Activated T-cell treated with anti-CD3 and anti-CD28 coated beads for 4 hours (primary cell): ENCODE results near the gene HLA-DPB1.
A peak's percentile ranks its signal among the peaks of the same experiment; 100 is the strongest.
"Not testable (repeated sequence)": the region's sequence is repeated elsewhere in the genome, so short reads cannot be mapped to it uniquely, and the experiment has no call there.

ENCODE experiments used
- DNase-seq: peaks from one replicate; pipeline ENCODE4 v3.0.0-alpha.2; 2020

HLA-DPB1 gene

GRCh38 chr6:33072508-33073100 lies 3.2 kb upstream of the HLA-DPB1 start:
- DNase-seq, result no peak

- no peak for DNase-seq
Observed at GRCh38 chr6:33073431-33073871, 2.3 kb upstream of the HLA-DPB1 start, which contains the start of gene HLA-DPA1. Gene HLA-DPA1, minus strand, starts transcription at chr6:33073649.

DNA sequence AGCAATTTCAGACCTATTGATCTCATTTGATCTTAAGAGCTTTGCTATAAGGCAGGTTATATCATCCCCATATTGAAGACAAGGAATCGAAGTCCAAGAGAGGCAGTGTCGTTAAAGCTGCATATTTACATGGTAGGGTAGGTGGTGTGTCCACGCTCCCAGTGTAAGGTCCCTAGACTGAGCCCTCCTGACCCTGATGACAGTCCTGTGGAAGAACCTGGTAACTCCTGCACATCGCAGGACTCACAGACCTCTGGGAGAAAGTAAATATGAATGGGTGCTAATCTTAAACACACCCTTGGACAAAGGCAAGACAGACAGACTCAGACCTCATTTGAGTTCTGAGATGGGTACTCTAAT lies 602 bp upstream of the HLA-DPB1 start:
- no peak for DNase-seq

DNA sequence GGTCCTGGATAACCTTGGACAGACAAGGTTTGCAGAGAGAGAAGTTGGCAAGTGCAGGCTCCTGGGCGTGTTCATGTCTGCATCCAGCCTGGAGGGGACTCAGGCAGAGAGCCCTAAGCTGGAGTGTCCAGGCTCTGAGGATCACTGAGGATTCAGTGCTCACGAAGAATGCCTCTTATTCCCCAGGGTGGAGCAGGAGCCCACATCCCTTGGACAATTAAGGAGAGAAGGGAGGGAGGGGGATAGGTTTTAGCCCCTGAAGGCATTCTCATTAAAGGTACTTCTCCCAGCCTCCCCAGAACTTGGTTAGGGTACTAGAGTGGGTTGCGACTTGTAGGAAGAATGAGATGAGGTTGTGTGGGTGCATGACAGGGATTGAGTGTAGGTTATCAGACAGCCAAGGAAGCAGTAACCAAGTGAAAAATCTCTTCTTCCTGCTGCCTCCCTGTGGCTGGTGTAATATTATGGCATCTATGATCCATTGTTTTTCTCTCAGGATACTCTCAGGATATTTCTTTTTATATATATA lies 680 bp downstream of the HLA-DPB1 start:
- no peak for DNase-seq

GRCh38 chr6:33077908-33078307 lies 2.1 kb downstream of the HLA-DPB1 start:
- no peak for DNase-seq

DNA sequence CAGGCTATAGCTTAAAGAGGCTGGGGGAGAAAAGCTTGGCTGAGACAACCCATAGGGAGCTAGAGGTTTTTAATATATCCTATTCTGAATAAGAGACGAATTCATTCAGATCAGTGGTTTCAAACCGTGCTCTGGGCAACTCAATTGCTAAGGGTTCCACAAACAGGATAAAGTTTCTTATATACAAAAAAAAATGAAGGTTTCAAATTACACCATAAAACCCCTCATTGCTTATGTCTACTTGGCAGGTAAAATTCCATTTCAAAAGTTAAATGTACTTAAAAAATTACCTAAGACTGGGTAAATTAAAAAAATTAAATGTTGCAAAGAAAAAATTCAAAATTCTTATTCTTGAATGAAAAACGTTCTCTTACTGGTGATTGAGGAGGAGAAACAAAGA lies 2.7 kb downstream of the HLA-DPB1 start:
- DNase-seq, result no peak

DNA sequence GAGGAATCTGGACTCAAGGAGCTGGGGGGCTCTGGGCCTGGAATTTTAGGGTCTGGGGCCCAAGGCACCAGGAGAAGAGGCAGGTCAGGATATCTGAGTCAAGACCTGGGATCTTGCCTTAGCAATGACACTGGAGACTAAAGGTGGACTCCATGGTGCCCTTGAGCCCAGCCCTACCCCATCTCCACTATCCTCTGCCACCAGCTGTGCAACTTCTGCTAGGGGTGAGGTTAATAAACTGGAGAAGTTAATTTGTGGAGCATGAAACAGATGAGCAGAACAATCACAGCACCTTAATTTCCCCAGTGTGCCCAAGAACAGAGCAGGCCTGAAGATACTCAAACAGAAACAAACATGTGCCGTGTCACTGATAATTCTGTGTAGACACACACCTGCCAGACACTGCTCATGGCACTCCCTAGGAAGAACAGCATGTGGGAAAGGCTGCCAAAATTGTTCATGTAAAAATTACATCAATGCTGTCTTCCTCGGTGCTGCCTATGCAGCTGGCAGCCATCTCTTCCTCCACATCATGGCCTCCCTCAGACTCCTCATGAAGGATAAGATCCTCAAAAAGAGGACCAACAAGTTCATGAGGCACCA lies 3.2 kb downstream of the HLA-DPB1 start:
- DNase-seq, result no peak

DNA sequence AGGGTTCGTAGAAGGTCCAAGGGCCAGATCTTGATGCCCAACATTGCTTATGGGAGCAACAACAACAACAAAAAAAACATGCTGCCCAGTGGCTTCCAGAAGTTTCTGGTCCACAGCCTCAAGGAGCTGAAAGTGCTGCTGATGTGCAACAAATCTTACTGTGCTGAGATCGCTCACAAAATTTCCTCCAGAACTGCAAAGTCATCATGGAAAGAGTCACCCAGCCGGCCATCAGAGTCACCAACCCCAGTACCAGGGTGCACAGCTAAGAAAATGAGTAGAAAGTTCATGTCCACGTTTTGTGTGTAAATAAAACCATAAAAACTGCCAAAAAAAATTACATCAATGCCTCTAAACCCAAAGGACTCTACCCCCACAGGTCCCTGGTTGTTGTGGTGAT lies 3.8 kb downstream of the HLA-DPB1 start:
- no peak for DNase-seq

DNA sequence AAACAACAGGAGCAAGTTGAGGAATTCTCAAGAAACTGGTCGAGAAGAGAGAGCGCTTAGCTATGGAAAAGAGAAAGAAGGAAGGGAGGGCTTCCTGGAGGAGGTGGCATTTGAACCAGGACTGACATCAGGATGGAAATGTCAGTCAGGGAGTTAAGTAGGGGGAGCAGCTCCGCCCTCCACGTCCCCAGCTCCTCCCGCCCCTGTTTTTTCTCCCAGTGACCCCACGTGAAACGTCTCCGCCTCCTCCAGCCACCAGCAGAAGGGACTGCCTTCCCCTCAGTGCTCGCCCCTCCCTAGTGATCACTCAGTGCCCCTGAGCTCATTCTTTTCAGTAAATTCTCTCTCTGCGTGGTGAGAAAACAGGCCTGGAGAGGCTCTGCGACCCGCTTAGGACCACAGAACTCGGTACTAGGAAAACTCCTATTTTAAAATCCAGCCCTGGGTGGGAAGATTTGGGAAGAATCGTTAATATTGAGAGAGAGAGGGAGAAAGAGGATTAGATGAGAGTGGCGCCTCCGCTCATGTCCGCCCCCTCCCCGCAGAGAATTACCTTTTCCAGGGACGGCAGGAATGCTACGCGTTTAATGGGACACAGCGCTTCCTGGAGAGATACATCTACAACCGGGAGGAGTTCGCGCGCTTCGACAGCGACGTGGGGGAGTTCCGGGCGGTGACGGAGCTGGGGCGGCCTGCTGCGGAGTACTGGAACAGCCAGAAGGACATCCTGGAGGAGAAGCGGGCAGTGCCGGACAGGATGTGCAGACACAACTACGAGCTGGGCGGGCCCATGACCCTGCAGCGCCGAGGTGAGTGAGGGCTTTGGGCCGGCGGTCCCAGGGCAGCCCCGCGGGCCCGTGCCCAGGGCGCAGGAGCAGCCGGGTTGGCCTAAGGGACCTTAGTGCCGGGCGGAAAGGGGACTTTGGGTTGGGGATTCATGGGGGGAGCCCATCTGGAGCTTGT lies 4.6 kb downstream of the HLA-DPB1 start:
- no peak for DNase-seq

DNA sequence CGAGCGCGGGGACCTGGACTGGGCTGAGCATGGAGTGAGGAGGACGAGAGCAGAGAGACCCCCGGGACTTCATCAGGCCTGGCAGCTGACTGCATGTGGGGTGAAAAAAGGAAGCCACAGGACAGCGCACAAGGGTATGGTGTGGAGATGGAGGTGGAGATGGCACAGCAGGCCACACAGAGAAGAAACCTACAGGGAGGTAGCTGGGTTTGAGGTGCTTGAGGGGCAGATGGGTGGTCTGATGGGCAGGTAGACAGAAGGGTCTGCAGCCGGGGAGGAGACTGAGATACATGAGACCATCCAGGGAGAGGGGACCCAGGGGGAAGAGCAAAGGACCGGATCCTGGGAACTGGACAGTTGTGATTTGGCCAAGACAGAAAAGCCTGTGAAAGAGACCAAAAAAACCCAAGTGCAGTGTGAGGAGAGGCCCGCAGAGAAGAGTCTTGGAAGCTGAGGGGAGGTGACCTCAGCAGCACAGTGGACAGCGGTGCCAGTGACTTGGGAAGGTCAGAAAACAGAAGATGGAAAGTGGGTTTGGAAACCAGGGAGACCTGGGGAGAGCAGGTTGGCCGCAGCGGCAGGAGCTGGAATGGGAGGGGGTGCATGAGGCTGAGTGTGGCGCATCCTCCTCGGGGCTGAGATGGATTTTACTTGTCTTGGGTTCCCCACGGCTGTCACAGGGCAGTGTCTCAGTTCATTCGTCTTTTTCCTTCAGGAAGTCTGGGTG lies 5.5 kb downstream of the HLA-DPB1 start:
- no peak for DNase-seq

DNA sequence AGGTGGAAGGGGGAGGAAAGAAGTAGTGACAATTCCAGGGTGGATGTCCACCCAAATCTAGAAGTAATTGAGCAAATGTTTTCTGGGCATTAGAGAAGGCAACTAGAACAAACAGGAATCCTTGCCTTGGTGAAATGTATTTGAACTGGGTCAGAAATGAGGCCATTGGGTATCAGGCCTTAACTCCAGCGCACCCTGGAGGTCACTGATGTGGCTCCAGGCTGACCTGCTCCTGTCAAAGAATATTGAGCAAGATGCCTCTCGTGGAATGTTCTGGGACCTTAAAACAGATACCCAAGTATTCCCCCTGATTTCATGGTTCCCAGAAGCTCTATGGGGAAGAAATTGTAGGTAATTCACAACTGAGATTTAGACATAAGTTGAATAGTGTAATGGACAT lies 6.9 kb downstream of the HLA-DPB1 start:
- no peak for DNase-seq

- no peak for DNase-seq
Observed at GRCh38 chr6:33085627-33086026, 9.8 kb downstream of the HLA-DPB1 start.

DNA sequence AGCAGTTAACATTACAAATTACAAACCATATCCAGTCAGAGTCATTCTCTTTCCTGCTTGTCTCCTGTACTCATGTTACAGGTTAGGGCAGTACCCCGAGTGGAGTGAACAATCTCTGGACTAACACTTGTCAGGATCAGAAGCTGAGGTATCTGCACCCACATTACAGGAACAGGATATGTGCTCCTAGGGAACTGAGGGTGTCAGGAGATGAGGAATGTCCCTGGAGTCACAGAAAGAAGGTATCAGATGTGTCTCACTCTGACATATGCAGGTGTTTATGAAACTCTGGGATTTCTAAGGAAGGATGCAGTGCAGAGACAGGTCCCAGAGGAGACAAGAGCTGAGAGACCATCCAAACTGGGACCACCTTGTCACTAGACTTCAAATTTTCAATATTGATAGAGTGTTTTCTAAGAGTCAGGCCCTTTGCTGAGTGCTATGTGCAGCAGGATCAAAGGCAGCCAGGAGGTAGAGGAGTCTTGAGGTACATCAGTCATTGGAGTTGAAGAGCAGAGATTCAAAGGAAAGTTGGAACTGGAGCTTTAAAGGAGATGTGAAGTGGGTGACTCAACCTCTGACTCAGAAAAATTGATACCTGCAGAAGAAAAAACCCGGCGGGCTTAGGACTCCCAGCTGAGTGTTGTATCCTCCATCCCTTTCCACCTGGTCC lies 12.6 kb downstream of the HLA-DPB1 start:
- DNase-seq, result no peak

DNA sequence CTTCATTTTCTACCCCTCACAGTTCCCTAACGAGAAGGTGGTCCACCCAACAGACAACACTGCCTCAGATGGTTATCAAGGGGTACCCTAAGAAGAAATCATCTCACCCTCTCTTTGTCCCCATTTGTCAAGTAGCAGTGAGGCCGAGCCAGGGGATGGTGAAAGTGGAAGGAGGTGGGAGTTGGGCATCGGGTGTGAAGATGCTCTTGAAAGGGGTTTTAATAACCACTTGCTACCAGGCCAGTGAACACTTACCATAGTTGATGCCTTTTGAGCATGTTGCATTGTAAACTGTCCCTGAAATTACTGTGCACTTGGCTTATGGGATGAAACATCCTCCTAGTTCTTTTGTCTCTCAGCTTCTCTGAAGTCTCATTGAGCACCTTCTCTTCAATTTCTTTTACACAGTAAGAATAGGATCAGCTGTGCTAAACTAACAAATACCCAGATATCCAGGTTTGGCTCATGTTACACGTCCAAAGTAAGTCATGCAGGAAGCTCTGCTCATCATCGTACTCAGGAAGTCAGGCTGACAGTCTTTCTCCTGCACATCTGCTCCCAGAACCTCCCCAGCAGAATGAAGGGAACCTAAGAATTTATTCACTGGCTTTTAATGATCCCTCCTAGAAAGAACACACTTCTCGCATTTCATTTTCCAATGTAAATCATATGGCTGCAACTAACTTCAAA lies 13.3 kb downstream of the HLA-DPB1 start:
- DNase-seq, result no peak

DNA sequence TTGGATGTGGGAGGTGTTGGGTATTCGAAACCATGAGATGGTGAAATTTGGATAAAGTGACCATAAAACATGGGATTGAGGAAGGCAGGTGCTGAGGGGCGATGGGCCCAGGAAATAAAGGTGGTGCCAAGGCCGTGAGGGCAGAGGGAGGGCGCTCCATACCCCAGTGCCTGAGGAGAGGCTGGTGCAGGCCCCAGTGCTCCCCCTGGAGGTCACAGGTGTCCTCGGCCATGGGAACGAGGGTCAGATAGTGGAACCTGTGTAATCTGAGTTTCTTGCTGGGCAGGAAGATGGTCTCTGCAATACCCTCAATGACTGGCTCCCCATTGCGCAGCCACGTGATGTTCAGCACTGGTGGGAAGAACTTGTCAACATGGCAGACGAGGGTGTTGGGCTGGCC lies 16.2 kb downstream of the HLA-DPB1 start:
- DNase-seq, result peak; percentile 42

- no peak for DNase-seq
Observed at GRCh38 chr6:33092385-33092784, 16.6 kb downstream of the HLA-DPB1 start.

- DNase-seq, result no peak
Observed at GRCh38 chr6:33093855-33094254, 18.1 kb downstream of the HLA-DPB1 start.

DNA sequence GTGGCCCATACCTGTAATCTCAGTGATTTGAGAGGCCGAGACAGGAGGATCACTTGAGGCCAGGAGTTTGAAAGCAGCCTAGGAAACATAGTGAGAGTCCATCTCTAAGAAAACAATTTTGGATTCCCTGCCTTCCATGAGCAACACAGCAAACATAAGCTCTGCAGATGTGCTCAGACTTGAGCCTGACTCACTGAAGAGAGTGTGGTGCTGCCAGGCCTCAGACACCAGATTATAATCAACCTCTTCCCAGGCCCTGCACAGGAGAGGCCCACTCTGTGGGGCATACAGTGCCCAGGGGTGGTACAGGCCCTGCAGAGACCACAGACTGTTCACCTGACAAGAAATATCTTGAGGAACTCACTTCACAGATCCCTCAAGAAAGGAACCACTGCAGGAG lies 19.9 kb downstream of the HLA-DPB1 start:
- DNase-seq, result no peak

- DNase-seq, result not testable (repeated sequence)
Observed at GRCh38 chr6:33101121-33101737, 25.4 kb downstream of the HLA-DPB1 start.

- DNase-seq, result no peak
Observed at GRCh38 chr6:33103776-33104175, 28.0 kb downstream of the HLA-DPB1 start.

DNA sequence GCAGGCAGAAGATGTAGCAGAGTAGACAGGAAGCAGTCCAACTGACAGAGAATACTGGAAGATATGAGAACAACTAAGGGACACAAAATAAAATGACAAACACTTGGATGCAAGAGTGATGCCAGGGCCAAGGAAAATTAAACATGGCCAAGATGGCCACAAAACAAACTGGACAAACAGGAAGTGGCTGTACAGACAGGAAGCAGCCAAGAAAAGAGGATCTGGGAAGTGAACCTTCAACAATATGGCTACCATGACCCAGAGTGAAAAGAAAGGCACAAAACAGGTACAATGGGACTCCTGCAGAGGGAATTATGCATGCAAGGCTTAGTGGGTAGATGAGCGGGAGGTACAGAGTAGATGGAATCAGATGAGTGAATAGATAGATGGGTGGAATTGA lies 29.1 kb downstream of the HLA-DPB1 start:
- no peak for DNase-seq
